Measurements from ENCODE around the gene RAB40B.
"Not testable (repeated sequence)": the region's sequence is repeated elsewhere in the genome, so short reads cannot be mapped to it uniquely, and the experiment has no call there.

RAB40B gene

GRCh38 chr17:82698065-82698973, at the start of gene RAB40B:
Gene RAB40B (minus strand): TSS chr17:82698698. CDS start chr17:82698596, 102 bp downstream.
- DNase-seq (ENCODE audit: low spot score): peak; percentile 99

GRCh38 chr17:82745524-82745923, 47.0 kb upstream of the RAB40B start:
- DNase-seq (ENCODE audit: low spot score): no peak

GRCh38 chr17:82744736-82745135, 46.2 kb upstream of the RAB40B start:
- DNase-seq (ENCODE audit: low spot score): not testable (repeated sequence)

- no peak for DNase-seq (ENCODE audit: low spot score)
These were observed 45.1 kb upstream of the RAB40B start for GRCh38 chr17:82743344-82744219.

- no peak for DNase-seq (ENCODE audit: low spot score)
These were observed 42.6 kb upstream of the RAB40B start for GRCh38 chr17:82740906-82741759.

- DNase-seq (ENCODE audit: low spot score): no peak
These were observed 39.7 kb upstream of the RAB40B start for GRCh38 chr17:82737967-82738877.

- no peak for DNase-seq (ENCODE audit: low spot score)
These were observed 38.1 kb upstream of the RAB40B start for GRCh38 chr17:82736511-82737185.

GRCh38 chr17:82734987-82735866, 36.7 kb upstream of the RAB40B start, which contains the start of gene FN3K:
Gene FN3K (plus strand): TSS chr17:82735615. CDS start chr17:82735637, 22 bp downstream.
- peak; percentile 8 for DNase-seq (ENCODE audit: low spot score)

GRCh38 chr17:82732118-82732743, 33.7 kb upstream of the RAB40B start:
- no peak for DNase-seq (ENCODE audit: low spot score)

GRCh38 chr17:82729479-82730260, 31.2 kb upstream of the RAB40B start:
- DNase-seq (ENCODE audit: low spot score): no peak

- DNase-seq (ENCODE audit: low spot score): no peak
These were observed 27.9 kb upstream of the RAB40B start for GRCh38 chr17:82726427-82726826.

- no peak for DNase-seq (ENCODE audit: low spot score)
These were observed 24.8 kb upstream of the RAB40B start for GRCh38 chr17:82723169-82723807.

- no peak for DNase-seq (ENCODE audit: low spot score)
These were observed 24.0 kb upstream of the RAB40B start for GRCh38 chr17:82722341-82723013.

GRCh38 chr17:82720204-82720603, 21.7 kb upstream of the RAB40B start:
- no peak for DNase-seq (ENCODE audit: low spot score)

- no peak for DNase-seq (ENCODE audit: low spot score)
These were observed 20.6 kb upstream of the RAB40B start for GRCh38 chr17:82718986-82719685.

Measured in CD4-positive, alpha-beta T cell treated with Interleukin-15 for 4 hours (primary cell).